SK-N-SH treated with all-trans-retinoic acid at 6 μM for 48 hours (cell line): ENCODE data around the gene MAP2.

Experiments used
- ATAC-seq: fragments of 200-7000 bp; cut with Tn5 transposase; 3 replicates; pipeline ENCODE4 v1.9.1; 2020; ENCODE audit warnings: mild to moderate bottlenecking, moderate library complexity
- ARNTL ChIP-seq: fragments of 450-650 bp; formaldehyde crosslinking; IDR thresholded peaks from 2 replicates; pipeline ENCODE4 v1.5.0; 2020; ENCODE audit warnings: low read depth, mild to moderate bottlenecking, moderate library complexity, borderline replicate concordance
- BACH2 ChIP-seq: fragments of 250-450 bp; sonication (Bioruptor Pico); IDR thresholded peaks from 2 replicates; pipeline ENCODE4 v1.9.0; 2021; ENCODE audit warnings: mild to moderate bottlenecking, borderline replicate concordance
- CREB5 ChIP-seq: fragments of 250-450 bp; sonication (Bioruptor Pico); IDR thresholded peaks from 2 replicates; pipeline ENCODE4 v1.5.1; 2020; ENCODE audit warnings: low read depth, mild to moderate bottlenecking, moderate library complexity
- CSDC2 ChIP-seq: fragments of 250-450 bp; sonication (Bioruptor Pico); IDR thresholded peaks from 2 replicates; pipeline ENCODE4 v1.5.0; 2020; ENCODE audit warnings: mild to moderate bottlenecking, moderate library complexity
- CSRNP3 ChIP-seq: fragments of 250-450 bp; sonication (Bioruptor Pico); IDR thresholded peaks from 2 replicates; pipeline ENCODE4 v1.5.1; 2021; ENCODE audit warnings: mild to moderate bottlenecking, moderate library complexity
- ESRRG ChIP-seq: fragments of 250-450 bp; sonication (Bioruptor Pico); IDR thresholded peaks from 2 replicates; pipeline ENCODE4 v1.6.1; 2021; ENCODE audit warnings: mild to moderate bottlenecking
- GLIS3 ChIP-seq: fragments of 250-450 bp; sonication (Bioruptor Pico); IDR thresholded peaks from 2 replicates; pipeline ENCODE4 v1.5.0; 2020; ENCODE audit warnings: mild to moderate bottlenecking, moderate library complexity
- ISL1 ChIP-seq: fragments of 250-450 bp; sonication (Bioruptor Pico); IDR thresholded peaks from 2 replicates; pipeline ENCODE4 v2.1.2; 2022; ENCODE audit warnings: mild to moderate bottlenecking, moderate library complexity
- PATZ1 ChIP-seq: fragments of 250-450 bp; sonication (Bioruptor Pico); IDR thresholded peaks from 2 replicates; pipeline ENCODE4 v1.8.0; 2020; ENCODE audit warnings: mild to moderate bottlenecking, moderate library complexity, borderline replicate concordance
- POU6F1 ChIP-seq: fragments of 250-450 bp; sonication (Bioruptor Pico); IDR thresholded peaks from 2 replicates; pipeline ENCODE4 v1.8.0; 2021; ENCODE audit warnings: low read depth, mild to moderate bottlenecking, moderate library complexity, borderline replicate concordance
- PPARA ChIP-seq: fragments of 250-450 bp; sonication (Bioruptor Pico); IDR thresholded peaks from 2 replicates; pipeline ENCODE4 v1.5.0; 2020; ENCODE audit warnings: mild to moderate bottlenecking, borderline replicate concordance
- RARB ChIP-seq: fragments of 250-450 bp; sonication (Bioruptor Pico); IDR thresholded peaks from 2 replicates; pipeline ENCODE4 v1.8.0; 2021; ENCODE audit warnings: mild to moderate bottlenecking, moderate library complexity
- SNAI2 ChIP-seq: fragments of 250-450 bp; sonication (Bioruptor Pico); IDR thresholded peaks from 2 replicates; pipeline ENCODE4 v1.5.0; 2020; ENCODE audit warnings: mild to moderate bottlenecking, moderate library complexity
- TCF4 ChIP-seq: fragments of 250-450 bp; sonication (Bioruptor Pico); IDR thresholded peaks from 2 replicates; pipeline ENCODE4 v1.8.0; 2021; ENCODE audit warnings: mild to moderate bottlenecking, moderate library complexity, borderline replicate concordance
- TOX ChIP-seq: fragments of 250-450 bp; sonication (Bioruptor Pico); IDR thresholded peaks from 2 replicates; pipeline ENCODE4 v1.8.0; 2021; ENCODE audit warnings: mild to moderate bottlenecking, moderate library complexity, borderline replicate concordance
- TSHZ2 ChIP-seq: fragments of 250-450 bp; sonication (Bioruptor Pico); IDR thresholded peaks from 2 replicates; pipeline ENCODE4 v1.5.0; 2020; ENCODE audit warnings: mild to moderate bottlenecking, moderate library complexity
- ZC3H10 ChIP-seq: fragments of 250-450 bp; sonication (Bioruptor Pico); IDR thresholded peaks from 2 replicates; pipeline ENCODE4 v1.5.1; 2021; ENCODE audit warnings: mild to moderate bottlenecking, moderate library complexity
- ZFP3 ChIP-seq: fragments of 250-450 bp; sonication (Bioruptor Pico); IDR thresholded peaks from 2 replicates; pipeline ENCODE4 v1.5.0; 2020; ENCODE audit warnings: mild to moderate bottlenecking, moderate library complexity
- ZFP30 ChIP-seq: fragments of 450-650 bp; formaldehyde crosslinking; IDR thresholded peaks from 2 replicates; pipeline ENCODE4 v1.5.0; 2022; ENCODE audit warnings: mild to moderate bottlenecking, moderate library complexity
- ZNF565 ChIP-seq: fragments of 450-650 bp; formaldehyde crosslinking; conservative IDR thresholded peaks from 2 replicates; pipeline ENCODE4 v1.5.0; 2020; ENCODE audit warnings: low read depth, mild to moderate bottlenecking, moderate library complexity
- ZNF70 ChIP-seq: fragments of 450-650 bp; formaldehyde crosslinking; IDR thresholded peaks from 2 replicates; pipeline ENCODE4 v1.5.0; 2020; ENCODE audit warnings: mild to moderate bottlenecking, moderate library complexity
- ZNF8 ChIP-seq: fragments of 450-650 bp; formaldehyde crosslinking; IDR thresholded peaks from 2 replicates; pipeline ENCODE4 v1.5.0; 2020; ENCODE audit warnings: mild to moderate bottlenecking, moderate library complexity

MAP2 gene

GRCh38 chr2:209680596-209680995 lies 256.7 kb downstream of the MAP2 start:
- no peak for ATAC-seq
- TF ChIP-seq TOX (CRISPR knock-in tag) (no peak), ISL1 (CRISPR knock-in tag) (no peak)

- ATAC-seq = no peak
- no peak for TF ChIP-seq CSDC2
- no peak for TF ChIP-seq POU6F1 (CRISPR knock-in tag)
- no peak for TF ChIP-seq ZNF565 (CRISPR knock-in tag)
- TF ChIP-seq PATZ1 (CRISPR knock-in tag) = no peak
- TF ChIP-seq TCF4 (CRISPR knock-in tag) = no peak
- TF ChIP-seq CSRNP3 (CRISPR knock-in tag) = no peak
- no peak for TF ChIP-seq RARB (CRISPR knock-in tag)
- TF ChIP-seq ARNTL (CRISPR knock-in tag) = no peak
- TF ChIP-seq ESRRG (CRISPR knock-in tag) = no peak
- no peak for TF ChIP-seq PPARA (CRISPR knock-in tag)
- no peak for TF ChIP-seq BACH2 (CRISPR knock-in tag)
- TF ChIP-seq ZFP3 (CRISPR knock-in tag) = no peak
- TF ChIP-seq TSHZ2 (CRISPR knock-in tag) = no peak
- no peak for TF ChIP-seq ZNF70
- no peak for TF ChIP-seq TOX (CRISPR knock-in tag)
- no peak for TF ChIP-seq ZNF8 (CRISPR knock-in tag)
- no peak for TF ChIP-seq CREB5 (CRISPR knock-in tag)
- TF ChIP-seq GLIS3 (CRISPR knock-in tag) = no peak
Measured at GRCh38 chr2:209681201-209681735, 257.4 kb downstream of the MAP2 start.

- TF ChIP-seq PPARA (CRISPR knock-in tag) = no peak
- TF ChIP-seq ZFP30 (CRISPR knock-in tag) = no peak
- no peak for TF ChIP-seq SNAI2 (CRISPR knock-in tag)
- no peak for TF ChIP-seq CSRNP3 (CRISPR knock-in tag)
- no peak for TF ChIP-seq ZFP3 (CRISPR knock-in tag)
- no peak for TF ChIP-seq ZNF8 (CRISPR knock-in tag)
- no peak for TF ChIP-seq CREB5 (CRISPR knock-in tag)
- TF ChIP-seq ZC3H10 (CRISPR knock-in tag) = no peak
- TF ChIP-seq ARNTL (CRISPR knock-in tag) = no peak
- TF ChIP-seq BACH2 (CRISPR knock-in tag) = no peak
- TF ChIP-seq ZNF565 (CRISPR knock-in tag) = no peak
- no peak for TF ChIP-seq RARB (CRISPR knock-in tag)
- no peak for TF ChIP-seq TCF4 (CRISPR knock-in tag)
- TF ChIP-seq POU6F1 (CRISPR knock-in tag) = no peak
- TF ChIP-seq, all 23 proteins: peak for 0
- ATAC-seq = no peak
Measured at GRCh38 chr2:209682646-209683045, 258.8 kb downstream of the MAP2 start.
